HG02870 (cell line): Measurements from ENCODE around the gene ATP5PD.
A peak's percentile ranks its signal among the peaks of the same experiment; 100 is the strongest.
"Not testable (repeated sequence)": the region's sequence is repeated elsewhere in the genome, so short reads cannot be mapped to it uniquely, and the experiment has no call there.

Source experiments
- ATAC-seq: cut with Tn5 transposase; IDR thresholded peaks from one replicate; pipeline ENCODE4 v1.9.1; 2021; ENCODE audit warnings: mild to moderate bottlenecking, moderate library complexity; ENCODE audit not compliant: unreplicated experiment

The ATP5PD gene

DNA sequence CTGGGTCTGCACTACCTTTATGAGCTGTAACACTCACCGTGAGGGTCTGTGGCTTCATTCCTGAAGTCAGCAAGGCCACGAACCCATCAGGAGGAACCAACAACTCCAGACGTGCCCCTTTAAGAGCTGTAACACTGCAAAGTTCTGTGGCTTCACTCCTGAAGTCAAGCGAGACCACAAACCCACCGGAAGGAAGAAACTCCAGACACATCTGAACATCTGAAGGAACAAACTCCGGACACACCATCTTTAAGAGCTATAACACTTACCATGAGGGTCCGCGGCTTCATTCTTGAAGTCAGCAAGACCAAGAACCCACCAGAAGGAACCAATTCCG, 21.4 kb downstream of the ATP5PD start:
- not testable (repeated sequence) for ATAC-seq

DNA sequence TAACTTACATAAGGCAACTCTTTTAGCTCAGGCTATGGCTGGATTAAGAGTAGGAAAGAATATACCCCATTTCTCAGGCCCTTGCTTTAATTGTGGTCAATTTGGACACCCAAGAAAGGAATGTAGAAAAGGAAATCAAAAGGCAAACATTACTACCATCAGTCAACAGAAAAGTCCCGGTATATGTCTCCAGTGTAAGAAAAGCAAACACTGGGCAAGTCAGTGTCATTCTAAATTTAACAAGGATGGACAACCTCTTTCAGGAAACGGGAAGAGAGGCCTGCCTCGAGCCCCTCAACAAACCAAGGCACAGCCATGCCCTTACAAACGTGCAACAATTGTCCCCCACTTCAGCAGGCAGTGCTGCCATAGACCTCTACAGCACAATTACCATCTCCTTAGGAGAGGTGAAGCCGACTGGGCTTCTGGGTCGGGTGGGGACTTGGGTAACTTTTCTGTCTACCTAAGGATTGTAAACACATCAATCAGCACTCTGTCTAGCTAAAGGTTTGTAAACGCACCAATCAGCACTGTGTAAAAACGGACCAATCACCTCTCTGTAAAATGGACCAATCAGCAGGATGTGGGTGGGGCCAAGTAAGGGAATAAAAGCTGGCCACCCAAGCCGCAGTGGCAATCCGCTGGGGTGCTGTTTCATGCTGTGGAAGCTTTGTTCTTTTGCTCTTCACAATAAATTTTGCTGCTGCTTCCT, 21.9 kb downstream of the ATP5PD start:
- ATAC-seq, result no peak

- ATAC-seq, result no peak
Measured at GRCh38 chr17:75020331-75021110, 26.2 kb downstream of the ATP5PD start.

GRCh38 chr17:75019710-75020109, 27.1 kb downstream of the ATP5PD start:
- no peak for ATAC-seq

DNA sequence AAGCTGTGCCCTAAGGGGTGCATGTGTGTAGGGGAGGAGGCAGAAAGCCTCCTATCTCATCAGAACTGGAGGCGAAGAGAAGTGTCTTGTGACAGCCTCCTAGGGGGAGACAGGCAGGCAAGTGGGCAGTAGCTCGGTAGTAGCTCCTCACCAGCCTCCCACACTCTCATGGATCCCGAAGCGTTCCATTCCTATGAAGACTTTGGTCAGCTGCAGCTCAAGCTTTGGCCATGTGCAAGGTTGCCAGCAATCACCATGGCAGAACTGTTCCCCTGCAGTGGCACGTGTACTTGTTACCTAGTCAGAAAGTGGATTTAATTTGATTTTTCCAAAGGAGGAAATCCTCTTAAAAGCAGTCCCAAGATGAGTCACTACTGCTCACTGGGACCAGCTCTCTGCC, 27.6 kb downstream of the ATP5PD start:
- ATAC-seq, result no peak

DNA sequence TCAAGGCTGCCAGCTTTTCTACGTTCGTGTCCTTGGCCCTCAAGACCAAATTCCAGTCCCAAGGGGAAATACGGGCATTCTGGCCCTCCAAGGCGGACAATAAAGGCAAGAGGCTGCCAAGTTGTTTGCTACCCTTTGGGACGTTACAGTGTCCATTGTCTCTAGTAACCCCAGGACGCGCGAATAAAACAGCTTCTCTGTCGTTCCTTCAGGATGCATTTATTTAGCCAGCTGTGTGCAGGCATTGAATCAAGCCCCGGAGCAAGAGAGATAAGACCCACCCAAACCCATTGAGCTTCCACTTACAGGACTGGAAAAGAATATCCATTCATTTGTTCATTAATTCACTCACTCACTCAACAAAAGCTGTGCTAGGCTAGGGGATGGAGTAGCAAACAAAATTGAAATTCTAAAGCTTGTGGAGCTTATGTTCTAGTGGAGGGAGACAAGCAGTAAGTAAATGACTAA, 33.6 kb downstream of the ATP5PD start:
- no peak for ATAC-seq

DNA sequence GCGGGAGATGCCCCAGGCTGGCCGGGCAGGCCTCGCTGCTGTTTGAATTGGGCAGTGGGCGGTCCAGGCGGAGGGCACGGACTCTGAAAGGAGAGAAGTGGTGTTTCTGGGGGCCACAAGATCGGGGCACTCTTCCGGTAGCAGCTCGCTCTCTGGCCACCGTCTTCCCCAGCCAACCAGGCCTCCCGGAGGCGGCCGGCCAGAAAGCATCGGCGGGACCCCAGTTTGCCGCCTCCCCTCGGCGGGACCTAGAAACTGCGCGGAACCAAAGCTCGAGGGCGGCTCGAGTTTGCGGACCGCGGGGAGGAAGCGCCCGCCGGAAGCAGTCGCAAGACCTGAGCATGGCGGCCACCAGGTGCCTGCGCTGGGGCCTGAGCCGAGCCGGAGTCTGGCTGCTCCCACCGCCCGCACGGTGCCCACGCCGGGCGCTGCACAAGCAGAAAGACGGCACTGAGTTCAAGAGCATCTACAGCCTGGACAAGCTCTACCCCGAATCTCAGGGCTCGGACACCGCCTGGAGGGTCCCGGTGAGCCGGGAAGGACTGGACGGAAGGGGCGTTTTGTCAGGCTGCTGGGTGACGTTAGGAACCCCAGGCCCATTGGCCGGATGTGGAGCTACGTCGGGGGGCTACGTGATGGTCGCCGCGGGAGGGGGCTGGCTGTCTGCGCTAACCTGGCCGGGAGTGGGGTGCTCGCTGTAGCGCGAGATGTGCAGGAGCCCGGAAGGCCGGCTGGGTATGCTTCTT, 34.2 kb downstream of the ATP5PD start, which contains the start of gene MRPL58:
TSS of gene MRPL58 (plus strand) at position 325 of the 746 bp plus-strand sequence. CDS start at position 342, 17 bp downstream.
- ATAC-seq, result peak; percentile 73

DNA sequence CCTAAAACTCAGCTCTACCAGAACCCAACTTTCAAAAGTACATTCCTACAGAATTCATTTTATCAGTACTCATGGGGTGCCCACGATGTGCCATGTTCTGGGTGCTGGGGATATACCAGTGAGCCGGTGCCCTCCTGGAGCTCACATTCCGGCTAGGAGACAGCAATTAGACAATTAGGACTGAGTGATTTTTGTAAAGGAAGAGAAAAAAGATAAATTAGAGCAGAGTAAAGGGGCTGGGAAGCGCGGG, 34.7 kb downstream of the ATP5PD start:
- no peak for ATAC-seq

GRCh38 chr17:75011401-75012095, 35.2 kb downstream of the ATP5PD start:
- ATAC-seq, result no peak

DNA sequence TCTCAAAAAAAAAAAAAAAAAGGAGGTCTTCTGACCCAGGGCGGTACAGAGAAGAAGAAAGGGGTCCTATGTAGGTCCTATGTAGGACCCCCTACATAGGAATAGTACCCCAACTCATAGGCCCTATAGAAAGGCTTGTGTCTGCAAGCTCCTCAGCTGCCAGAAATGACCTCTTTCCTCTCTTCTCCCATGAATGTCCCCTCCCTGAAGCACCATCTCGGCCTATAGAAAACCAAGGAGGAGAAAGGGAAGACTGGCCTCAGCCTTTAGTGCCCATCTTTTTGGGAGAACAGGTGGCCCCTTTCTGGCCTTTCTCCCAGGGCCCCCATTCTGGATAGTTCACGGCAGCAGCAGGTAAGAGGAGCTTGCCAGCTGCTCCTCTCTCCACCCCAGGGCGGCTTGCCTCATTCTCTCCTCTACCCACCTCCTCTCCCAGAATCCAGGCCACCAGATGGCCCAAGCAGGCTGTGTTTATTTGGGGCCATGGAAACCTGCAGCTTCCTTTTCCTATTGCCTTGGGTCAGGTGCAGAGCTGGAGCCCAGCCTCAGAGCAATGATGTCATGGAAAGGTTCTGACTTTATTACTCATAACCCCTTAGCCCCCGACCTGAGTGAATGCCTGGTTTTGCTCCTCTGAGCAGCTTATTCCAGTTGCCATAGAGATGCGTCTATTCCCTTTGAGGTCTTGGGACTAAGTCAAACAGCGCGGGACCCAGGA, 35.9 kb downstream of the ATP5PD start:
- no peak for ATAC-seq

DNA sequence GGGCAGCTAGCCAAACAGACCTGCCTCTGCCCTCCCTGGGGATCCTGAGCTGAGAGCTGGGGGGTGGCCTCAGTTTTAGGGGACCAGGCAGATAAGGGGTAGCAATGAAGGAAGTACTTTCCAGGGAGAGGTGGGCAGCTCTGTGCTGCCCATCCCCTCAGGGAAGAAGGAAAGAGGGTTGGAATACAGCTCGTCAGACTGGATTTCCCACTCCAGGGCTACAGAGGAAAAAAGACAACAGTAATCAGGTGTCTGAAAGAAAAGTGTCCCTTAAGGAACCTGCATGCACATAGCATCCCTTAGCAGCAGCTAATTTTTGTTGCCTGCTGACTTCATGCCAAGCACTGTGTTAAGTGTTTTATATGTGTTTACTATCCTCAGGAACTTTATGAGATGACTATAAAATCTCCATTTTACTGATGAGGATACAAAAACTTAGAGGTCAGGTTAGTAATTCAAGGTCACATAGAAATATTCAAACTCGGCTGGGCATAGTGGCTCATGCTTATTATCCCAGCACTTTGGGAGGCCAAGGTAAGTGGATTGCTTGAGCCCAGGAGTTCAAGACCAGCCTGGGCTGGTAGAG, 37.5 kb downstream of the ATP5PD start:
- ATAC-seq, result no peak

- ATAC-seq, result no peak
Measured at GRCh38 chr17:75008373-75008772, 38.4 kb downstream of the ATP5PD start.

DNA sequence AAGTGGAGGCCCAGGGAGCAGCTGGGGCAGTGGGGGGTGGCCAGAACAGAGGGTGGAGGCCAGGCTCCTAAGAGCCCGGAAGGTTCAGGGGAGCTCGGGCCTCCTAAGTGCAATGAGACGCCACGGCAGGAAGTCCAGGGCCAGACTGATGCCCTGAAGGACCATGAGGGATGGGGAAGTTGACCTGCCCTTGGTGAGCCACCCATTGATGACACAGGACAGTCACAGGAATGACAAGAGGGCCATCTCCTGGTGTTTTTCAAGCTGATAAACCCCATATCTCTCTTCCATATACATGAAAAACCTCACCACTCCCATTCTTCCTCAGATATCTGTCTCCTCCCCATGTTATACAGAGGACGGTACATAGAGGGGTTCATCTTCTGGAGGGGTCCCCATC, 40.1 kb downstream of the ATP5PD start:
- no peak for ATAC-seq

DNA sequence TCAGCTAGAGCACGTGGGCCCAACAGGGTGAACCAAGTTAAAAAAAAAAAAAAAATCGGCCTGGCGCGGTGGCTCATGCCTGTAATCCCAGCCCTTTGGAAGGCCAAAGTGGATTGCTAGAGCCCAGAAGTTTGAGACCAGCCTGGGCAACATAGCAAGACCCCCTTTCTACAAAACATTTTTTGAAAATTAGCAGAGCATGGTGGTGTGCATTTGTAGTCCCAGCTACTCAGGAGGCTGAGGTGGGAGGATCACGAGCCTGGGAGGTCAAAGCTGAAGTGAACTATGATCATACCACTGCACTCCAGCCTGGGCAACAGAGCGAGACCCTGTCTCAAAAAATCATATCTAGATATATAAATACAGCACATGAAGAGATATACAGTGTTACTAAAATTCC, 40.7 kb downstream of the ATP5PD start:
- not testable (repeated sequence) for ATAC-seq

GRCh38 chr17:75005291-75005690, 41.5 kb downstream of the ATP5PD start:
- no peak for ATAC-seq

GRCh38 chr17:75004371-75004770, 42.4 kb downstream of the ATP5PD start:
- no peak for ATAC-seq

GRCh38 chr17:75003957-75004355, 42.8 kb downstream of the ATP5PD start:
- no peak for ATAC-seq

DNA sequence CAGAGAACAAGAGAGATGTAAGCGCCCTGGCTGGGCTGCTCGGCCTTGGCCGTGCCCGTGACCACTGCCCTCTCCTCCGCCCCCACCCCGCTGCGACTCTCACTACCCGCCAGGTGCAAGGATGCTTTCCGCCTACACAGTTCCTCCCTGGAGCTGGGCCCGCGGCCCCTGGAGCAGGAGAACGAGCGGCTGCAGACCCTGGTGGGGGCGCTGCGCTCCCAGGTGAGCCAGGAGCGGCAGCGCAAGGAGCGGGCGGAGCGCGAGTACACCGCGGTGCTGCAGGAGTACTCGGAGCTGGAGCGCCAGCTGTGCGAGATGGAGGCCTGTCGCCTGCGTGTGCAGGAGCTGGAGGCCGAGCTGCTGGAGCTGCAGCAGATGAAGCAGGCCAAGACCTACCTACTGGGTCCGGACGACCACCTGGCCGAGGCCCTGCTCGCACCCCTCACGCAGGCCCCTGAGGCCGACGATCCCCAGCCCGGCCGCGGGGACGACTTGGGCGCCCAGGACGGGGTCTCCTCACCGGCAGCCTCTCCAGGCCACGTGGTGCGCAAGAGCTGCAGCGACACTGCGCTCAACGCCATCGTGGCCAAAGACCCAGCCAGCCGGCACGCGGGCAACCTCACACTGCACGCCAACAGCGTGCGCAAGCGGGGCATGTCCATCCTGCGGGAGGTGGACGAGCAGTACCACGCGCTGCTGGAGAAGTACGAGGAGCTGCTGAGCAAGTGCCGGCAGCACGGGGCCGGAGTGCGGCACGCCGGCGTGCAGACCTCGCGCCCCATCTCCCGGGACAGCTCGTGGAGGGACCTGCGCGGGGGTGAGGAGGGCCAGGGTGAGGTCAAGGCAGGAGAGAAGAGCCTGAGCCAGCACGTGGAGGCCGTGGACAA, 43.5 kb downstream of the ATP5PD start:
- ATAC-seq, result no peak
